HG03159 (cell line): ENCODE results near the gene GLMP.
"Not testable (repeated sequence)": the region's sequence is repeated elsewhere in the genome, so short reads cannot be mapped to it uniquely, and the experiment has no call there.

Experiments used
- ATAC-seq: cut with Tn5 transposase; IDR thresholded peaks from one replicate; pipeline ENCODE4 v1.9.1; 2021; ENCODE audit warnings: mild to moderate bottlenecking, moderate library complexity; ENCODE audit not compliant: unreplicated experiment

GLMP gene, protein sequence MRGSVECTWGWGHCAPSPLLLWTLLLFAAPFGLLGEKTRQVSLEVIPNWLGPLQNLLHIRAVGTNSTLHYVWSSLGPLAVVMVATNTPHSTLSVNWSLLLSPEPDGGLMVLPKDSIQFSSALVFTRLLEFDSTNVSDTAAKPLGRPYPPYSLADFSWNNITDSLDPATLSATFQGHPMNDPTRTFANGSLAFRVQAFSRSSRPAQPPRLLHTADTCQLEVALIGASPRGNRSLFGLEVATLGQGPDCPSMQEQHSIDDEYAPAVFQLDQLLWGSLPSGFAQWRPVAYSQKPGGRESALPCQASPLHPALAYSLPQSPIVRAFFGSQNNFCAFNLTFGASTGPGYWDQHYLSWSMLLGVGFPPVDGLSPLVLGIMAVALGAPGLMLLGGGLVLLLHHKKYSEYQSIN

DNA sequence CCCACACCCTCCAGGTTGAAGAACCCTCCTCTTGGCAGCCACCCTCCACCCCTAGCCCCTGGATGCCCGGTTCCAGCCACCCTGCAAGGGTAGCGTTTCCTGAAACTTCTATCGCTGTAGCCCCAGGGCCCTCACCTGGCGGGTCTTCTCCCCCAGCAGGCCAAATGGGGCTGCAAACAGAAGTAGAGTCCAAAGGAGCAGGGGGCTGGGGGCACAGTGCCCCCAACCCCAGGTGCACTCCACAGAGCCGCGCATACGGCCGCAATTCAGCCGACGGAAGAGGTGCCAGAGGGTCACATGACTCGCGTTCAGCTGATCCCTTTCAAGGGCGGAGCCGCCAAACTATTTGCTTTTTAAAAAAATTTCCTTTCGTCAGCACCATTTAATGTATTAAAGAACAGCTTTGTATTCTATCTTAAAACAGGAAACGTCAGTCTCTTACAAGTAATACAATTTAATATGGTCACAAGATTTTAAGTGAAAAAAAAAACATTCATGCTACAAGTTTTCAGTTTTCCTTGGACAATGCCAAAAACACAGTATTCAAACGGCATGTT, at the start of gene GLMP:
TSS of gene GLMP (minus strand) at position 289 of the 557 bp plus-strand sequence. CDS start at position 255, 34 bp downstream.
- no peak for ATAC-seq

DNA sequence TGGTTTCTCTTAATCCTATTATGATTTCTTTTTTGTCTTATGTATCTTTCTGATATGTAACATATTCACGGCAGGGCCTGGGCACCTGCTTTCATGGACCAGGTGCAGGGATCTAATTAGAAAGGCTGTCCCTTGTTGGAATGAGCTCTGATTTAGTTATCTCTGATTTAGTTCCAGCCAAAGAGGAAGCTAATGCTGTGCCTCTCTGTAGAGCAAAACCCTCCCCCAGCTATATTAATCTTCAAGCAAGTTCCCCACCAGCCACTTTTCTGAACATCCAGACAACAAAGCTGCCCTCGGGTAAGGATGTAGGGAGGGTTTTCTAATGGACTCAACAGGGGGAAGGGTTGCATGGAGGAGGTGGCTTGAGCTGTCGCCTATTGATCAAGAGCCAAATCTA, 48.9 kb upstream of the GLMP start:
- ATAC-seq: no peak

DNA sequence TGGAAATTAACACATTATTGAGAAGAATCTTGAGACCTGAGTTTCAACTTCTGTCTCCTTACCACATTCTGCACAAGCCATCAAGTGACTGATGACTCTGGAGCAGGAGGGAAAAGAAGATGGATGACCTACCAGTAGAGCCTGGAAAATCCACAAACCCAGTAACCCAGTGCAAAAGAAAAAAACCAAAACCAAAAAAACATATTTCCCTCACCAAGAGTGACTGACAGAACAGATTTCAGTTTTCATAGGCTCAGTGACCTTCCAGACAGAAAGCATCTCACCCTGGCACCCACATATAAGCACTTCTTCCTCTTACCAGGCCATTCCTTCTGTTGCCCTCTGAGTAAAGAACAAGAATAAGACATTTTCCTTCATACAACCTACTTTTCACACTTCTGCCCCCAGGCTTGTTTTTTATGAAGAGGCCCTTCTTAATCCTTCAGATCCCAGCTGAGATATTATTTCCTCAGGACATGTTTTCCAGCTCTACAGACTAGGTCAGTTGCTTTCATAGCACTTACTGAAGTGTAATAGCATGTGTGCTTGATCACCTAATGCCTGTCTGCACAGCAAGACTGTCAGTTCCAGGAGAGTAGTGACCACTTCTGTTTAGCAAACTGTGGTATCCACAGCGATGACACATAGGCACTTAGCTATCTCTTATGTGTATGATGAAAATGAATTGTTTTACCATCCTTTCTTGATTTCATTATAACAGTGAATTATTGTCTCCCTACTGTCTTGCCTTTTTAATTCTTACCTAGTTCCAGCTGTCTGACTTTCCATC, 46.9 kb upstream of the GLMP start:
- ATAC-seq: no peak

DNA sequence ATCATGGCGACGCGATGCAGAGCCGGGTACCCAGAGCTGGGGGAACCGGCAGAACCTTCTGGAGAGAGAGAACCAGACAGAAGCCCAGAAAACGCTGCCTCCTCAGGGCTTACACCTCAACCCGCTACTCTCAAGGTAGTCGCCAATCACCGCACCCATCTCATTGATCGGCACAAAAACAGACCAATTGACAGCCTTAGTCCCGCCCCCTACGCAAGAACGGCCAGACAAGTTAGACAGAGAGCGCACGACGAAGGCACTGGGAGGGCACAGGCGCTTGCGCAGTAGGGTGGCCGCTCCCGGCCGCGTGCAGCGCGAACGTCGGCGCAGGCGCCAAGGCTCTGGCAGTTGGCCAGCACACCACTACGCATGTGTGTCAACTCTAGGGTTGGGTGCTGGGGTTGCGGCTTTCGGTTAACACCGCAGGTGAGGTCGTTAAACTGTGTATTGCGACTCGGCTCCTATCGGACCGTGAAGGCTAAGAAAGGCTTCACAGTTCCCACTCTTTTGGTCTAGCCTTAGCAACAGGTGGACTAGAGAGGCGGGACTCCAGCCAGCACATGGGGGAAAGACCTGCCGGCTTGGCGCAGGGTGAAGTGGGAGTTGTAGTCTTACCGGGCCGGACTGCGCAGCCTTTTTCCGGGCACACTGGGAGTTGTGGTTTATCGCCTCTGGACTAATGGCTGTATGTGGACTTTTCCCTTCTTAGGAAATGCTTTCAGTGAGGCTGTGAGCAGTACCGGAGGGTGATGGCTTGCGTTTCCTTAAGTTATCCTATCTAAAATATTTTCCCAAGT, 42.9 kb upstream of the GLMP start, which contains the start of the genes CCT3 and TSACC:
TSS of gene CCT3 (minus strand) at position 113 of the 797 bp plus-strand sequence. CDS start at position 5, 108 bp downstream.
TSS of gene TSACC (plus strand) at position 347 of the 797 bp plus-strand sequence. CDS start 1,232 bp downstream, outside the sequence.
- peak; percentile 88 for ATAC-seq

DNA sequence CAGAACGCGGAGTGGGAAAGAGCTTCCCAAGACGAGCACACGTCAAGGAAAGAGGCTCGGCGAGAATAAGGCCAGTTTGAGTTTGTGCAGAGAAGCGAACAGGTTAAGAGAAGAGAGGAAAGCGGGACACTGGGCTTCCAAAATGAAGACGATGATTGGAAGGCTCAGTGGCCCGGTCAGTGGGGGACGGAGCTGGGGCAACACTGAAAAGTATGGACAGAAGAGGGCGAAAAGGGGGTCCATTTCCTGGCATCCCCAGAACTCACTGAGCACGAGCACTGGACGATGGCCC, 42.4 kb upstream of the GLMP start:
- no peak for ATAC-seq

DNA sequence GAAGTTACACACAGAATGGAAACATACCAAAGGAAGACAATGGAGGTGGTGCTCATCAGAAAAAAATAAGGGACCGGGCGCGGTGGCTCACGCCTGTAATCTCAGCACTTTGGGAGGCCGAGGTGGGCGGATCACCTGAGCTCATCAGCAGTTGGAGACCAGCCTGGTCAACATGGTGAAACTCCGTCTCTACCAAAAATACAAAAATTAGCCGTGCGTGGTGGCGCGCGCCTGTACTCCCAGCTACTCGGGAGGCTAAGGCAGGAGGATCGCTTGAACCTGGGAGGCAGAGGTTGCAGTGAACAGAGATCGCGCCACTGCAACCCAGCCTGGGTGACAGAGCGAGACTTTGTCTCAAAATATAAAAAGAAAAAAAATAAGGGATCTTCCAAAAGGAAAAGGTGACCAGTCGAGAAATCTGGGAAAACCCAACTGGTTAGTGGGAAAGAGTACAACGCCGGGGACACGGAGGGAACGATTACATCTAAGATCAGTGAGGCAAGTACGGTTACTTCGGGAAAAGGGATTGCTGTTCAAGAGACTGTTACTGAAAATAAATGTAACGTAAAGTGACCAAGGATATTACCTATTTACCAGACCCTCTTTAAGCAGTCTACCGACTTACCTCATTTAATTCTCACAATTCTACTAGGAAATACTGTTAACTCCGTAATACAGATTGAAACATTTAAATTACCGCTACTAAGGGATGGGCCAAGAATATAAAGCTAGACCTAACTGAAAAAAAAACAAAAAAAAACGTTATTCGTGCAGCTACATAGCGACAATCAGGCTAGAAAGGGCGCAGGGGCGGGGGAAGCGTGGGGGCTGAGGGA, 41.8 kb upstream of the GLMP start:
- ATAC-seq: no peak

DNA sequence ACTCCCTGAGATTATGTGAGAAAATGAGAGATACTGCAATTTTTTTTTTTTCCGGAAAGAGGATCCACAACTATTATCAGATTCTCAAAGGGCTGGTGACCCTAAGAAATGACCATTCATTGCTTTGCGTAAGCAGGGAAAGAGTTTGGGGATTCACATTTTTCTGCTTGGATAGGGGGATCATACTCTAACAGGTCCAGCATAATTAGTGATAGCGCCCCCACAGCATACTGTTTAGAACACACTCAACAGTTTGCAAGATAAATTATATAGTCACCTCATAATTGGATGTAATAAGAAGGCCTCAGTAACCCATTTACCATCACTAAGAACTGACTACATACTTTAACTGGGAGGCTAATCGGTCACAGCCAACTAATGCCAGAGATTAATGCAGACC, 40.8 kb upstream of the GLMP start:
- no peak for ATAC-seq

DNA sequence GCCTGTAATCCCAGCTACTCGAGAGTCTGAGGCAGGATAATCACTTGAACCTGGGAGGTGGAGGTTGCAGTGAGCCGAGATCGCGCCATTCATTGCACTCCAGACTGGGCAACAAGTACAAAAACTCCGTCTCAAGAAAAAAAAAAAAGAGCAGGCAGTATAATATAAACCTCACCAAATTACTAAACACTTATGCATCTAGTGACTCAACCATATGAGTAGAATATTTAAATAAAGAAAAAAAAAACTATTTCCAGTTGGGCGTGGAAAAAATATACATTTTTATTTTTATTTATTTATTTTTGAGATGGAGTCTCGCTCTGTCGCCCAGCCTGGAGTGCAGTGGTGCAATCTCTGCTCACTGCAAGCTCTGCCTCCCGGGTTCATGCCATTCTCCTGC, 27.7 kb upstream of the GLMP start:
- ATAC-seq: not testable (repeated sequence)

DNA sequence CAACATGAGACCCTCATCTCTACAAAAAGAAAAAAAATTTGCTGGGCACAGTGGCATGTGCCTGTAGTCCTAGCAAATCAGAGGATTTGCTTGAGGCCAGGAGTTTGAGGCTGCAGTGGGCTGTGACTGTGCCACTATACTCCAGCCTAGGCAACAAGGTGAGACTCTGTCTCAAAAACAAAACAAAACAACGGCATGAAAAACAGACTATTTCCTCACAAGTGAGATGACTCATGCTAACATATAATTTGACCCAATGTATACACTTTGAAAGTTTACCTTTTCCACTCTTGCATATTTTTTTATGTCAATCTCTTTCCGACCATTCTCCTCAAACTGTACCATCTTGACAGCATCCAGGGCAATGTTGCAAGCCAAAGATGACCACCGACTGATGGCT, 25.1 kb upstream of the GLMP start:
- ATAC-seq: no peak

DNA sequence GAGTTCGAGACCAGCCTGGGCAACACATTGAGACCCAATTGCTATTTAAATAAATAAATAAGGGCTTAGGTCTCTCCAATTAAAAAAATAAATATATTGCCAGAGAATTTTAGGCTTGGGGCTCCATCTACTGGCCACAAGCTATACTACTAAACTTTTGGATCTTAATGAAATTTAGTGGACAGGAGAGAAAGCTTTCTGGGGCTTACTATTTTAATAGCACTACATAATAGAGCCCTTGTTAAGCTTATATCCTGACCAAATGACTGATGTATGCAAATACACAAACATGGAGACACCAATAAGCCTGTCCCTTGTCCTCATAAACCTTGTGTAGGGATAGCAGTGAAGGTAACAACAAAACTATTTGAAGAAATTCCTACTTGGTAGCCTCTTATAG, 24.2 kb upstream of the GLMP start:
- ATAC-seq: no peak

DNA sequence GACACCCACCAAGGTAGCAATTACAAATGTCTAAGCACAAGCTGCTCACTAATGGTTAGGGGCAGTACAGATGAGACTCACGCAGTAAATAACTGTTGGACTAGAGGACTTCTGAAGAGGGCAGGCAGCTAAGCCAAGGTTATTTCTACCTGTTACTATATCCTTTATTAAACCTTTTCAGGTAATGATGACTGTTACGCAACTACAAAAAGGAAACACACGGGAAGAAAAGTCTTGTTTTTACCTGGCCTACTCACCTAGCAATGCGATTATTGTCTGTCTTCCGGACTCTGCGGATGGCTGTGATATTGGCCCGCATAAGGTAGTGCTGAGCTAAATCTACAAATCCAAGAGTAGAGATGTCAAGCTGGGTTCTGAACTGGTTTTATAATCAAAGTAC, 21.4 kb upstream of the GLMP start:
- no peak for ATAC-seq

DNA sequence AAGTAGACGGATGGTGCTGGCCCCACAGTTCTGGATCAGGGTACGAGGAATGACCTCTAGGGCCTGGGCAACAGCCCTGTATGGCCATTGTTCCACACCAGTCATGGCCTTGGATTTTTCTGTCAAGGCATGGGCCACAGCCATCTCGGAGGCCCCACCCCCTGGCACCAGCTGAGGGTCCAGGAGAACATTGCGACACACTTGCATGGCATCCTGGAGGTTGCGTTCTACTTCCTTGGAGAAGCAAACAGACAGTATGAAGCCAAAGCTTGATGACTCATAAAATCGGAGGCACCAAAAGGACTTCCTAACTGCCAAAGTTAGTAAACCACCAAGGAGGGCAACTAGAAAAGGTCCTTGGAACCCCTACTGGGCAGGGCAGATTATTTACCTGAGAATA, 15.5 kb upstream of the GLMP start:
- no peak for ATAC-seq

DNA sequence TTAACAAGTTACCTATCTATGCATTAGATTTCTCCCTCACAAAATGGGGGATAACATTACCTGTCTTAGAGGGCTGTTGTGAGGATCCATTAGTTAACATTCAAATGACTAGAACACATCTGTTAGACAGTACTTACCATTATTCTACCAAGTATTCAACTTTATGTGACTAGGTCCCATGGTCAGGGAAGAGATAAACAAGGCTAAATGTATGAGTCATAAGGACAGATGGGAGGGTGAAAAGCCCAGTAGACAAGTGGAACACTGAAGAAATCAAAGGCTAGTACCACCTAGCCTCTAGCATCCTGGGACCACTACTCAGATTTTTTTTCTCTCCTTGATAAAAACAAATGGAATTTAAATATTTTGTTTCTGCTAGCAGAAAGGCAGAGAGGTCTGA, 12.6 kb upstream of the GLMP start:
- ATAC-seq: no peak

DNA sequence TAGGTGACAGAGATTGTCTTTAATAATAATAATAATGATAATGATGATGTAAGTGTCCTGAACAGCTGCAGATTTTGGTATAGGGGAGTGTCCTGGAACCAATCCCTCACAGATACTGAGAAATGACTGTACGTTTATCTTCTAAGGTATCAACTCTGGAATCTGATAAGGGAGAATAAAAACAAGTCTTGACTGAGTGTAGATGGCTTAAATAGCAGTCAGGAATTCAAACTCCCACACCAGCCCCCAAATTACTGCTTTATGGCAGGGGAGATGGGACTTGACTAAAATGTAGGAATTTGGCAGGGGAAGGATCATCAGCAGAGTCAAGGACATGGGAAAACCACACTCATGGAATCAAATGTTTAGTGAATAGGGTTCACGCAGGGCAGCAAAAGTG, 9.7 kb upstream of the GLMP start:
- no peak for ATAC-seq

DNA sequence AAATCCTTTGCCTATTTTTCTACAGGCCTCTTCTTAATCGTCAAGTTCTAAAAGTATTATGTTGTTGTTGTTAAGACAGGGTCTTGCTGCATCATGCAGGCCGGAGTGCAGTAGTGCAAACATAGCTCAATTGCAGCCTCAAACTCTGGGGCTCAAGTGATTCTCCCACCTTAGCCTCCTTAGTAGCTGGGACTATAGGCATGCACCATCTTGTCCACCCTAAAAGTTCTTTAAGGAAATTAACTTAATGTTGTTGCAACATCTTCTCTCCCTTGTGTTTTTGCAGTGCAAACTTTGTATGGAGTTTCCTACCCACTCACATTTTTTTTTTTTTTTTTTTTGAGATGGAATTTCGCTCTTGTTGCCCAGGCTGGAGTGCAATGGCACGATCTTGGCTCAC, 7.8 kb upstream of the GLMP start:
- no peak for ATAC-seq

DNA sequence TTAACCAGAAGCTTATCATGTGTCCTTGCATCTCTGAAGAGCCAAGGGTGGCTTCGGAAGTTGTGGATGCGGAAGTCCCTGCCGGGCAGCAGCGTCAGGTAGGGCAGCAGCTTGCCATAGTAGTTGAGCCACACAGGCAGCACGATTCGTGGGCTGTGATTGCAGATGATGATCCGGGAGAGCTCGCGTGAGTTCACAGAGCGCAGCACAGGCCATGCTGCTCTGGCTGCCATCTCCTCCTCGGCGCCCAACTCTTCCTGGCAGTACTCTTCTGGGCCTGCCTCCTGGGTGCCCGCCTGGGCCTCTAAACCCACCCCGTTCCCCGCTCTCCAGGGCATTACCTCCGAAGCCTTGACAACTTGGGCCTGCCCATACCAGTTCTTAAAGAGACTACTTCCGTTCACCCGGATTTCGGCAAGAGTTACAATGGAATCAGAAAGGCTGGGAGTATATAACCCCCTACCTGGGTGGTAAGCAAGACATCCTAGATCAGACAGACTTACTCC, 3.4 kb upstream of the GLMP start, which contains the start of gene VHLL:
TSS of gene VHLL (minus strand) at position 456 of the 506 bp plus-strand sequence. CDS start at position 338, 118 bp downstream.
- no peak for ATAC-seq

DNA sequence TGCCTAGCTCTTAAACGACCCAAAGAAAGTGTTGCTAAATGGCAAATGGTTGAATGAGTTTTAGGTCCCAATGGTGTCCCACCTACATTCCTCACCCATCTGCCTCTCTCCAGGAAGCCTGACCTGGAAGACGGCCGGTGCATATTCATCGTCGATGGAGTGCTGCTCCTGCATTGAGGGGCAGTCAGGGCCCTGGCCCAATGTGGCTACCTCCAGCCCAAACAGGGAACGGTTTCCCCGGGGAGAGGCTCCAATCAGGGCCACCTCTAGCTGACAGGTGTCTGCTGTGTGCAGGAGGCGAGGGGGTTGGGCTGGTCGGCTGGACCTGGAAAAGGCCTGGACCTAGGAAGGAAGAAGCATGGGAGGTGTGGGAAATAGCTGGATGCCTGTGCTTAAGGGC, 1.6 kb downstream of the GLMP start:
- ATAC-seq: no peak

DNA sequence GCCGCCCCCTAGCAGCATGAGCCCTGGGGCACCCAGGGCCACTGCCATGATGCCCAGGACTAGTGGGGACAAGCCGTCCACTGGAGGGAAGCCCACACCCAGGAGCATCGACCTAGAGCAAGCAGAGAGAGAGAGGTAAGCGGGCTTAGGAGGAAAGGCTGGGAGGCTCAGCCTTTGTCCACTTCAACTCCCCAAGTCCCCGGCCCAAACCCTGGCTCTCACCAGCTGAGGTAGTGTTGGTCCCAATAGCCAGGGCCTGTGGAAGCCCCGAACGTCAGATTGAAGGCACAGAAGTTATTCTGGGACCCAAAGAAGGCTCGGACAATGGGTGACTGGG, 2.4 kb downstream of the GLMP start:
- ATAC-seq: no peak

DNA sequence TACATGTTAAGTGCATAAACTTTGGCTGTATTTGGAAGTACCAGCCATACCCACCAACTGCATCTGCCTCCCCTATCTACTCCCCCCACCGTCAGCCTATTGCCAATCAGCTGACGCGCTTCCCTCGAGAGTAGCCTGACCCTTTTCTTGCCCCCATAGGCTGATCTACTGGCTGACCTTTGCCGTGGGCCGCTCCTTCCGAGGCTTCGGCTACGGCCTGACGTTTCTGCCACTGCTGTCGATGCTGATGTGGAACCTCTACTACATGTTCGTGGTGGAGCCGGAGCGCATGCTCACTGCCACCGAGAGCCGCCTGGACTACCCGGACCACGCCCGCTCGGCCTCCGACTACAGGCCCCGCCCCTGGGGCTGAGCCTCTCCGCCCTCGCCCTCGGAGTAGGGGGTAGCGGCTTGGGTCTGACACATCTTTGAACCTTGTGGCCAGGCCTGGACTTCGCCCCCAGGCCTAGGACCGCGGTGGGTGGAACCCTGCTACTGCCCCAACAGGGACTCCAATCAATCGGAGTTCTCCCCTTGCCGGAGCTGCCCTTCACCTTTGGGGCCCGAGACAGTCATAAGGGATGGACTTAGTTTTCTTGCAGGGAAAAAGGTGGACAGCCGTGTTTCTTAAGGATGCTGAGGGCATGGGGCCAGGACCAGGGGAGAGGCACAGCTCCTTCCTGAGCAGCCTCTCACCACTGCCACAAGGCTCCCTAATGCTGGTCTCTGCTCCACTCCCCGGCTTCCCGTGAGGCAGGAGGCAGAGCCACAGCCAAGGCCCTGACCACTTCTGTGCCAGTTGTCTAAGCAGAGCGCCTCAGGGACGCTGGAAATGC, 4.0 kb downstream of the GLMP start:
- ATAC-seq: no peak
